ENCODE measurements around the gene DSEL. TPM values are rescaled to one million over a fixed set of nuclear protein-coding genes. Genes with fewer than 3 reads are reported as not detected.

The DSEL gene
- total RNA-seq, 2 experiments from 2014 or later, result 0.10 TPM

GRCh38 chr18:67484458-67484857 lies 32.1 kb downstream of the DSEL start:
- H3K27ac Mint-ChIP-seq, result no peak overlapping the region
- POLR2A ChIA-PET, result no interaction called here

GRCh38 chr18:67483952-67484351 lies 32.6 kb downstream of the DSEL start:
- DNase-seq, result no peak
- Mint-ChIP-seq H3K36me3 (ENCODE audit: low read depth) (no peaks in the 10 kb centered on the region), H3K4me3 (no peak overlapping the region), H3K27me3 (peaks cover 4% of the 10 kb centered on the region), H3K9me3 (no peaks in the 10 kb centered on the region), H3K4me1 (no peaks in the 10 kb centered on the region), H3K27ac (no peak overlapping the region)
- ChIA-PET POLR2A (no interaction called here), CTCF (no interaction called here)

More at GRCh38 chr18:67484458-67484857, 32.1 kb downstream of the DSEL start:
- Mint-ChIP-seq H3K4me3 (no peak overlapping the region), H3K36me3 (ENCODE audit: low read depth) (no peaks in the 10 kb centered on the region), H3K9me3 (no peaks in the 10 kb centered on the region), H3K4me1 (no peaks in the 10 kb centered on the region), H3K27me3 (peaks cover 4% of the 10 kb centered on the region)
- no peak for DNase-seq
- CTCF ChIA-PET, result no interaction called here

GRCh38 chr18:67483237-67483636 lies 33.3 kb downstream of the DSEL start:
- ChIA-PET POLR2A (no interaction called here), CTCF (no interaction called here)
- H3K4me3 Mint-ChIP-seq, result no peak overlapping the region
- no peaks in the 10 kb centered on the region for H3K4me1 Mint-ChIP-seq
- no peak for DNase-seq
- H3K36me3 Mint-ChIP-seq (ENCODE audit: low read depth), result no peaks in the 10 kb centered on the region
- no peak overlapping the region for H3K27ac Mint-ChIP-seq
- no peaks in the 10 kb centered on the region for H3K9me3 Mint-ChIP-seq
- H3K27me3 Mint-ChIP-seq, result peaks cover 4% of the 10 kb centered on the region

GRCh38 chr18:67478249-67478648 lies 38.3 kb downstream of the DSEL start:
- Mint-ChIP-seq H3K9me3 (no peaks in the 10 kb centered on the region), H3K4me3 (no peak overlapping the region), H3K36me3 (ENCODE audit: low read depth) (no peaks in the 10 kb centered on the region), H3K4me1 (no peaks in the 10 kb centered on the region), H3K27ac (no peak overlapping the region), H3K27me3 (no peaks in the 10 kb centered on the region)
- no peak for DNase-seq
- ChIA-PET POLR2A (no interaction called here), CTCF (no interaction called here)

GRCh38 chr18:67477522-67477921 lies 39.0 kb downstream of the DSEL start:
- Mint-ChIP-seq H3K9me3 (no peaks in the 10 kb centered on the region), H3K27ac (no peak overlapping the region), H3K4me3 (no peak overlapping the region), H3K36me3 (ENCODE audit: low read depth) (no peaks in the 10 kb centered on the region), H3K4me1 (no peaks in the 10 kb centered on the region), H3K27me3 (no peaks in the 10 kb centered on the region)
- no peak for DNase-seq
- ChIA-PET CTCF (no interaction called here), POLR2A (no interaction called here)

GRCh38 chr18:67476585-67476984 lies 39.9 kb downstream of the DSEL start:
- Mint-ChIP-seq H3K36me3 (ENCODE audit: low read depth) (no peaks in the 10 kb centered on the region), H3K4me3 (no peak overlapping the region), H3K27me3 (no peaks in the 10 kb centered on the region), H3K4me1 (no peaks in the 10 kb centered on the region), H3K9me3 (no peaks in the 10 kb centered on the region), H3K27ac (no peak overlapping the region)
- no peak for DNase-seq
- CTCF ChIA-PET, result no interaction called here
- POLR2A ChIA-PET, result no interaction called here

- Mint-ChIP-seq H3K4me1 (no peaks in the 10 kb centered on the region), H3K4me3 (no peak overlapping the region), H3K9me3 (no peaks in the 10 kb centered on the region), H3K27me3 (no peaks in the 10 kb centered on the region), H3K27ac (no peak overlapping the region), H3K36me3 (ENCODE audit: low read depth) (no peaks in the 10 kb centered on the region)
- CTCF ChIA-PET, result no interaction called here
- POLR2A ChIA-PET, result no interaction called here
- DNase-seq, result no peak
Observed at GRCh38 chr18:67475673-67476072, 40.8 kb downstream of the DSEL start.

- no peaks in the 10 kb centered on the region for H3K36me3 Mint-ChIP-seq (ENCODE audit: low read depth)
- POLR2A ChIA-PET, result no interaction called here
- H3K4me1 Mint-ChIP-seq, result peaks cover 5% of the 10 kb centered on the region
- no peak overlapping the region for H3K27ac Mint-ChIP-seq
- no peak for DNase-seq
- CTCF ChIA-PET, result no interaction called here
- H3K27me3 Mint-ChIP-seq, result no peaks in the 10 kb centered on the region
- H3K4me3 Mint-ChIP-seq, result no peak overlapping the region
- no peaks in the 10 kb centered on the region for H3K9me3 Mint-ChIP-seq
Observed at GRCh38 chr18:67468038-67468437, 48.5 kb downstream of the DSEL start.

- no peaks in the 10 kb centered on the region for H3K27me3 Mint-ChIP-seq
- H3K36me3 Mint-ChIP-seq (ENCODE audit: low read depth), result no peaks in the 10 kb centered on the region
- H3K9me3 Mint-ChIP-seq, result no peaks in the 10 kb centered on the region
- ChIA-PET POLR2A (no interaction called here), CTCF (no interaction called here)
- H3K4me3 Mint-ChIP-seq, result no peak overlapping the region
- no peak for DNase-seq
- peaks cover 5% of the 10 kb centered on the region for H3K4me1 Mint-ChIP-seq
- H3K27ac Mint-ChIP-seq, result no peak overlapping the region
Observed at GRCh38 chr18:67467188-67467587, 49.3 kb downstream of the DSEL start.

- Mint-ChIP-seq H3K27ac (no peak overlapping the region), H3K9me3 (no peaks in the 10 kb centered on the region), H3K4me1 (peaks cover 5% of the 10 kb centered on the region), H3K27me3 (peaks cover 5% of the 10 kb centered on the region), H3K4me3 (no peak overlapping the region), H3K36me3 (ENCODE audit: low read depth) (no peaks in the 10 kb centered on the region)
- DNase-seq, result no peak
- ChIA-PET POLR2A (no interaction called here), CTCF (no interaction called here)
Observed at GRCh38 chr18:67464499-67464898, 52.0 kb downstream of the DSEL start.

GRCh38 chr18:67463829-67464228 lies 52.7 kb downstream of the DSEL start:
- H3K9me3 Mint-ChIP-seq, result no peaks in the 10 kb centered on the region
- ChIA-PET CTCF (no interaction called here), POLR2A (no interaction called here)
- H3K27me3 Mint-ChIP-seq, result peaks cover 5% of the 10 kb centered on the region
- no peaks in the 10 kb centered on the region for H3K36me3 Mint-ChIP-seq (ENCODE audit: low read depth)
- no peak for DNase-seq
- no peak overlapping the region for H3K4me3 Mint-ChIP-seq
- no peak overlapping the region for H3K27ac Mint-ChIP-seq
- H3K4me1 Mint-ChIP-seq, result peaks cover 5% of the 10 kb centered on the region

- CTCF ChIA-PET, result no interaction called here
- peaks cover 4% of the 10 kb centered on the region for H3K27me3 Mint-ChIP-seq
- peaks cover 7% of the 10 kb centered on the region for H3K9me3 Mint-ChIP-seq
- H3K36me3 Mint-ChIP-seq (ENCODE audit: low read depth), result no peaks in the 10 kb centered on the region
- H3K4me1 Mint-ChIP-seq, result peaks cover 3% of the 10 kb centered on the region
- no peak for DNase-seq
- no peak overlapping the region for H3K27ac Mint-ChIP-seq
- no peak overlapping the region for H3K4me3 Mint-ChIP-seq
- POLR2A ChIA-PET, result no interaction called here
Observed at GRCh38 chr18:67456711-67457110, 59.8 kb downstream of the DSEL start.

Data from activated CD4-positive, alpha-beta T cell treated with anti-CD3 and anti-CD28 coated beads, Interleukin-2, amount 10 ng/mL, durations not matched to agents 7 days and 5 days (primary cell).